Measurements from ENCODE around the gene CCDC120.

GRCh38 chrX:49116076-49116475, 57.3 kb downstream of the CCDC120 start:
- TF ChIP-seq EZH2phosphoT487 (IDR thresholded peaks at IDR 0.05; ENCODE audit: insufficient read depth, low read depth) (no peak), EZH2 (IDR thresholded peaks at IDR 0.05; ENCODE audit: insufficient read depth, poor library complexity, severe bottlenecking) (no peak)

Measured in GM23248 (cell line).